SH-SY5Y (cell line): ENCODE measurements around the gene FAM184A.

Experiments used
- GATA2 ChIP-seq: IDR thresholded peaks from 2 replicates; pipeline ENCODE4 v1.6.1; 2011; ENCODE audit warnings: mild to moderate bottlenecking, low read depth, low read length
- GATA3 ChIP-seq: IDR thresholded peaks from 2 replicates; pipeline ENCODE4 v1.6.1; 2011; ENCODE audit warnings: low read depth, mild to moderate bottlenecking, low read length, moderate library complexity

GRCh38 chr6:119020597-119021561, 57.6 kb downstream of the FAM184A start:
- TF ChIP-seq GATA2 (no peak), GATA3 (no peak)
